ENCODE results near the gene TNS4.

- no peak for TF ChIP-seq POLR2AphosphoS5 (IDR thresholded peaks at IDR 0.05; ENCODE audit: borderline replicate concordance, low read depth, low read length)
- TF ChIP-seq EZH2 (IDR thresholded peaks at IDR 0.05): no peak
- no peak for TF ChIP-seq FOXP2 (optimal IDR thresholded peaks at IDR 0.05; ENCODE audit: control extremely low read depth, extremely low read length, insufficient read depth)
These were observed 23.9 kb upstream of the TNS4 start for GRCh38 chr17:40525294-40525693.

All from SK-N-MC (cell line).